HG03521 (cell line): ENCODE data around the gene PARD6B.
"Not testable (repeated sequence)": the region's sequence is repeated elsewhere in the genome, so short reads cannot be mapped to it uniquely, and the experiment has no call there.

Experiments
- ATAC-seq: cut with Tn5 transposase; IDR thresholded peaks from one replicate; pipeline ENCODE4 v1.9.1; 2021; ENCODE audit warnings: mild to moderate bottlenecking, moderate library complexity; ENCODE audit not compliant: unreplicated experiment

The PARD6B gene

GRCh38 chr20:50794846-50795634 is 63.7 kb downstream of the PARD6B start, which contains the start of gene BCAS4:
TSS of gene BCAS4 (plus strand) at chr20:50795061. CDS start at chr20:50795084, 23 bp downstream.
- peak; percentile 67 for ATAC-seq

DNA sequence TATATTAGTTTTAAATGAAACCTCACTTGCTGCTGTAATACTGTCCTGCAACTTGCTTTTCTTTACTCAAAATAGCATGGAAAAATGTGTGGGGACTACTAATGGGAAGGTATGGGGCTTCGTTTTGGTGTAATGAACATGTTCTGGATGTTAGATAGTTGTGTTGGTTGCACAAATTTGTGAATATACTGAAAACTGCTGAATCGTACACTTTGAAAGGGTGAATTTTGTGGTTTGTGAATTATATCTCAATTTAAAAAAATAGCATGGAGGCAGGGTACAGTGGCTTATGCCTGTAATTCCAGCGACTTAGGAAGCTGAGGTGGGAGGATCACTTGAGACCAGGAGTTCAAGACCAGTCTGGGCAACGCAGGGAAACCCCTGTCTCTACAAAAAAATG is 65.8 kb downstream of the PARD6B start:
- no peak for ATAC-seq

DNA sequence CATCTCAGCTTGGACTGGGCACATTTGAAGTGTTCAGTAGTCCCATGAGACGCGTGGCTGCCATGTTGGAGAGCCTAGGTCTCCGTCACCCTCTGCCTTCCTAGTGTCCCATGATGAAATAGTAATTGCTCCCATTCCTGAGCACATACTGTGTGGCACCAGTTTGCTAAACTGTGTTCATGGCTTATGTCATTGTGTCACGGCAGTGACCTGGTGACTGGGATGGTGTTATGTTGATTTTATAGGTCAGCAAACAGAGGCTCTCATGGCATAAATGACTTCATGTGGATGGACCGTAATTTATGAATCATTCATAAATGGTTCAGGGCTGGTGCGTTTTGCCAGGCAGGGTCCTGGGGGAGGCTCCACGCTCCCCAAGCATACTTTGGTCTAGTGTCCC is 67.3 kb downstream of the PARD6B start:
- ATAC-seq: no peak

GRCh38 chr20:50799176-50799889 is 68.0 kb downstream of the PARD6B start:
- no peak for ATAC-seq

- peak; percentile 30 for ATAC-seq
These were observed 68.6 kb downstream of the PARD6B start for GRCh38 chr20:50799890-50800550.

DNA sequence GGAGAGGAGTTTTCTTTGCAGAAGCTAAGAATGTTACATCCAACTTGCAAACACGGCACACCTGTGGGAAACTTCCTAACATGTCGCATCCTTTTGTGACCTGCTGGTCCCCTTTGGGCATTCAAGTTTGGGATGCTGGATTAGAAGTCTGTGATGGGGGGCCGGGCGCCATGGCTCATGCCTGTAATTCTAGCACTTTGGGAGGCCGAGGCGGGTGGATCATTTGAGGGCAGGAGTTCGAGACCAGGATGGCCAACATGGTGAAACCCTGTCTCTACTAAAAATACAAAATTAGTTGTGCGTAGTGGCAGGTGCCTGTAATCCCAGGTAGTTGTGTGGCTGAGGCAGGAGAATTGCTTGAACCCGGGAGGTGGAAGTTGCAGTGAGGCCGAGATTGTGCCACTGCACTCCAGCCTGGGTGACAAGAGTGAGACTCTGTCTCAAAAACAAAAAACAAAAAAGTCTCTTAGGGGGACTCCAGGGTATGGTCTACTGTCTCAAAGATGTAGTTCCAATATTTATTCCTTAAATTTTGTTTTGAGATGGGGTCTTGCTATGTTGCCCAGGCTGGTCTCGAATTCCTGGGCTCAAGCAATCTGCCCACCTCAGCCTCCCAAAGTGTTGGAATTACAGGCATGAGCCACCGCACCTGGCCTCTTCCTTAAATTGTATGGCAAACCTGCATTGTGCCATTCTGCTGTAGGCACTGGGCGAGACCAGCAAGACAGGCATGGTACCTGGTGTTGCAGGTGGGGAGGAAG is 69.8 kb downstream of the PARD6B start:
- not testable (repeated sequence) for ATAC-seq

- ATAC-seq: no peak
These were observed 70.4 kb downstream of the PARD6B start for GRCh38 chr20:50801747-50802125.

DNA sequence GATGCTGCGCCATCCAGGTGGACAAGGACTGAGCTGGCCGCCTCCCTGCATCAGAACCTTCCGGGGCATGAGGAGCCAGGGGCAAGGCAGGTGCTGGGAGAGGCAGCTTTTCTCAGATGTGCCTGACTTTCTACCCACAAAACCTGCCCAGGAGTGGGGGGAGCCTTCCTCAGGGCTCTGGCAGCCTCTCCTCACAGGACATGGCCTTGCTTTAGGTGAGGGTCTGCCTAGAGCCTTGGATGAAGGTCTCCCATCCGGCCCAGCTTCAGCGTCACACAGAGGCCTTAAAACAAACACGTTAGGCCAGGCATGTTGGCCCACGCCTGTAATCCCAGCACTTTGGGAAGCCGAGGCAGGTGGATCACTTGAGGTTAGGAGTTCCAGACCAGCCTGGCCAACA is 70.9 kb downstream of the PARD6B start:
- no peak for ATAC-seq

- ATAC-seq: no peak
These were observed 73.3 kb downstream of the PARD6B start for GRCh38 chr20:50804437-50805348.

- no peak for ATAC-seq
These were observed 73.9 kb downstream of the PARD6B start for GRCh38 chr20:50805349-50805684.

DNA sequence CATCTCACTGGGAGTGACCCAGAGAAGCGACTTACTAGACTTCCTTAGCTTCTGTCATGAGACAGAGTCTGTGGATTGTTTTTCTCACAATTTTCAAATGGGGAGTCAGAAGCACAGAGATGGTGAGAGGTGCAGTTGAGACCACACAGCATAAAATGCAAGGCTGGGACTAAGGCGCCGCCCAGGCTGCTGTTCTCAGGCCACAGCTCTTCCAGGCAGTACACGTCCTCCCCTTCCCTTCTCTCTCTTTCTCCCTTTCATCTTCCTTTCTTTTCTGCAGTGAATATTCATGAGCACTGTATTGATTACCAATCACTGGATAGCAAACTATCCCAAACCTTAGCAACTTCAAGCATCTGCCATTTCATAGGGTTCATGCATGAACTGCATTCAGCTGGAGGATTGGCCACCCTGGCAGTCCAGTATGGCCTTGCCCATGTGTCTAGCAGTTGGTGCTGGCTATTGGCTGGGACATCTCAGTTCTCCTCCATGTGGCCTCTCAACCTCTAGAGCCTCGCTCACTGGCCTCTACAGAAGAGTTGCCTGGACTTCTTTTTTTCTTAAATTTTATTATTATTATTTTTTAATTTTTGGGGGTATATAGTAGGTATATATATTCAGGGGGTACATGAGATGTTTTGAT is 74.9 kb downstream of the PARD6B start:
- no peak for ATAC-seq
